Limb (tissue), 2 donors: ENCODE measurements around the gene KCNG2.
A peak's percentile ranks its signal among the peaks of the same experiment; 100 is the strongest.

Source experiments
- DNase-seq, 2 donors: peaks; one replicate each; pipeline ENCODE4 v3.0.0-alpha.2; 2016; ENCODE audit errors: extremely low spot score in 2 of 2

The KCNG2 gene

GRCh38 chr18:79766308-79766707 lies 31.4 kb upstream of the KCNG2 start:
- no peak for DNase-seq

GRCh38 chr18:79768745-79769144 lies 29.0 kb upstream of the KCNG2 start:
- no peak for DNase-seq

- DNase-seq = no peak
Observed at GRCh38 chr18:79769698-79770500, 27.8 kb upstream of the KCNG2 start.

- peak in 1 of 2 donors; percentile 22 for DNase-seq
Observed at GRCh38 chr18:79770501-79770815, 27.3 kb upstream of the KCNG2 start.

GRCh38 chr18:79770826-79771225 lies 26.9 kb upstream of the KCNG2 start:
- DNase-seq = no peak

GRCh38 chr18:79771446-79772107 lies 26.2 kb upstream of the KCNG2 start:
- DNase-seq = no peak

- DNase-seq = no peak
Observed at GRCh38 chr18:79772108-79772864, 25.5 kb upstream of the KCNG2 start.

- DNase-seq = peak in 1 of 2 donors; percentile 9
Observed at GRCh38 chr18:79772865-79773696, 24.7 kb upstream of the KCNG2 start.

GRCh38 chr18:79774111-79774510 lies 23.6 kb upstream of the KCNG2 start:
- peak in 1 of 2 donors; percentile 13 for DNase-seq

- peak in 1 of 2 donors; percentile 9 for DNase-seq
Observed at GRCh38 chr18:79775441-79776221, 22.1 kb upstream of the KCNG2 start.

GRCh38 chr18:79776674-79777073 lies 21.1 kb upstream of the KCNG2 start:
- DNase-seq = peak in 1 of 2 donors; percentile 3

- DNase-seq = peak in 1 of 2 donors; percentile 12
Observed at GRCh38 chr18:79778291-79778791, 19.4 kb upstream of the KCNG2 start.

GRCh38 chr18:79779021-79779699 lies 18.6 kb upstream of the KCNG2 start:
- no peak for DNase-seq

- DNase-seq = no peak
Observed at GRCh38 chr18:79779700-79780190, 18.0 kb upstream of the KCNG2 start.

- no peak for DNase-seq
Observed at GRCh38 chr18:79780547-79780946, 17.2 kb upstream of the KCNG2 start.

- peak in 1 of 2 donors; percentile 8 for DNase-seq
Observed at GRCh38 chr18:79781331-79781941, 16.3 kb upstream of the KCNG2 start.

GRCh38 chr18:79782566-79783308 lies 15.0 kb upstream of the KCNG2 start:
- peak in 1 of 2 donors; percentile 8 for DNase-seq
